Measurements from ENCODE around the gene S100A2.
"Not testable (repeated sequence)": the region's sequence is repeated elsewhere in the genome, so short reads cannot be mapped to it uniquely, and the experiment has no call there.

The S100A2 gene

DNA sequence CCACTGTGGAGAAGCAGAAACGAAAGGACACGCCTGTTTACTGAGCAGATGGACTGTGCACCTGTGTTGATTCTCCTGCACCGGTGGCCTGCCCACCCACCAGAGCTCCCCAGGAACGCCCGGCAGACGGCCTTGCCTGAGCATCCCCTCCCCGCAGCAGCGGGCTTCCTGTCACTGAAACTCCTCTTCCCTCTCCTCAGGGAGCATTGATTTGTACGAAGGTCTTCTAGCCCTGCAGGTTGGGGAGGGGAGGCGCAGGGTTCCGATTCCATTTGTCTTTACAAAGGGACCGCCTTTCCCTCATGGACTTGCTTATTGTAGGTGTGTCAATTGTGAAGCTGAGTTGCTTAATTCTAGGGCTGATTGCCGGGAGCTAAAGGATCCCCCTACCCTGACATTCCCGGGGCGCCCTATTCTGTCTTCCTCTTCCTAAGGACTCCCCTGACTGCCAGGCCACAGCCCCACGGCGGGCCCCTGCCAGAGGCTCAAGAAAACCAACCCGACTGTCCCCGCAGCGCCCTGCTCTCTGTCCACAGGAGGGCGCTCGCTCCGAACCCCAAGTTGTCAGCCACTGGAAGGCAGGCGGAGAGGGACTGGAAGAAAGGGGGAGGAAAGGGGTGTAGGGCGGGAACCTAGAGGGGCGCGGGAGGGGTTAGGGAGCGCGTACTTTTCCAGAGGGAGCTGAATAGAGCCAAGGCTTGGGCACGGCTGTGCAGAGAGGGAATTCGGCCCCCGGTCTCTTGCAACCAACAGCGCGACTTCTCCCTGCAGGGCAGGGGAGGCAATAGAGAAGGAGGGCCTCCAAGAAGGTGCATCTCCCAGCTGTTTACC, 32.7 kb downstream of the S100A2 start:
- peak; percentile 84 for DNase-seq (ENCODE audit: low spot score)

DNA sequence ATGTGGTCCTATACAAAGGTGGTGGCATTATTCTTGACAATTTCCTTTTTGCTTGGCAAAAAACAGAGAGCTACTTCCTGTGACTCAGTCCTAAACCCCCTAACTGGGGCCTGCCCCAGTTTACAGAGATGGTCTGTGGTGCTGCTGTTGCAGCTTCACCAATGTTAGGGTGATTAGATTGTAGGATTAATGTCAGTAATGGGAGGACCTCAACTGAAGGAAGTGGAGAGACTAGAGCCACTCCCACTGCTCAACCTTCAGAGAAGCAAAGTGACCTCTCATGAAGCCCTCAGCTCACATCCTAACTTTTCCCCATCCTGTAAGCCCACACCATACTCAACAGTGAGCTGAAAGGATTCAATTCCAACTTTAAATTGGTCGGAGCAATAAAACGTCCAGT, 33.5 kb downstream of the S100A2 start:
- peak; percentile 46 for DNase-seq (ENCODE audit: low spot score)

DNA sequence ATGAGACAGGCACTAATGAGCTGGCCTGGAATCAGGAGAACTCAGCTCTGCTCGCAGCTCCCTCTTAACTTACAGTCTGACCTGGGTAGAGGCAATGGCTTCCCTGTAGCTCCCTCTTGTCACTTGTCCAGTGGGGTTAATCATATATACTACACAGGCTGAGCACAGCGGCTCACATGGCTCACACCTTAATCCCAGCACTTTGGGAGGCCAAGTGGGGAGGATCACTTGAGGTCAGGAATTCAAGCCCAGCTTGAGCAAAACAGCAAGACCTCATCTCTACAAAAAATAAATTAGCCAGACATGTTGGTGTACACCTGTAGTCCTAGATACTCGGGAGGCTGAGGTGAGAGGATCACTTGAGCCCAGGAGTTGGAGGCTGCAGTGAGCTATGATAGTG, 34.0 kb downstream of the S100A2 start:
- DNase-seq (ENCODE audit: low spot score) = no peak

DNA sequence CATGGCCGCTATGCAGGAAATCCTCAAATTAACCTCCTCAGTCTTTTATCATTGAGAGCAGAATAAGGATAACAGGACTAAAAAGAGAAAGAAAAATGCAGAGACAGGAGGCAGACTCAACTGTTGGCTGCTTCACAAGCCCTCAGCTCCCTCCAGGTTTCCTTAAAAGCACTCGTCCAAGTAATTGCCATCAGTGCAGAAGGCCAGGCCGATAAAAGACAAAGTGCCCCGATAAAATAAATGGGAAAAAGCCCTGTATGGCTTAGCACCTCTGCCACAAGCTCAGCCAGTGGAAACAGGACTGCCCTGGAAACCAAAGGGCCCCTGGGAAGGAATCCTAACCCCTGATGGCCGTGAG, 38.0 kb downstream of the S100A2 start:
- DNase-seq (ENCODE audit: low spot score) = no peak

DNA sequence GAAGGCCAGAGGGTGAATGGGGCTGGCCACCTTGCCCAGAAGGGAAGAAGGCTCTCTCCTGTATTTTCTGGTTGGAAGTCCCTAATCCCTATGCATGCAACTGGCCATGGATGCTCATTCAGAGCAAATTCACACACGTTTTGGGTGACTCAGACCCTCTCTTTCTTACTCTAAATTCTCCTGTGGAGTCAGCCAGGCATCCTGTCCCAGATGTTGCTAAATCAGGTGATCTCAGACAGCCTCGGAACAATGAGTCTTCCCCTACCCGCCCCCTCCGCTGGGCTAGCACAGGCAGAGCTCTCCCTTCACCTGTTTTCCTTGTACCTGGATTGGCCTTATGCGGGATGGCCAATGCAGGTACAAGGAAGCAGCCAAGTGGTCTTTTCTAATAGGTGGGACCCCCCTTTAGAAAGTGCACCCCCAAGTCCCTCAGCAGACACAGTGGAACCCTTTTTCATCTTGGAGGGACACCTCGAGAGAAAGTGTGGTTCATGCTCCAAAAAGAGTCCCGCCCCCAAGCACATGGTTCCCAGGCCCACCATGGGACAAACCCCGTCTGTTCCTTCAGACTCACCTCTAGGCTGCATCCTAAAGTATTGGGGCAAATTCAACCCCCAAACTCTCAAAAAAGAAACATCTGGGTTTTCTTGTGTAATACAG, 38.5 kb downstream of the S100A2 start:
- peak; percentile 81 for DNase-seq (ENCODE audit: low spot score)

DNA sequence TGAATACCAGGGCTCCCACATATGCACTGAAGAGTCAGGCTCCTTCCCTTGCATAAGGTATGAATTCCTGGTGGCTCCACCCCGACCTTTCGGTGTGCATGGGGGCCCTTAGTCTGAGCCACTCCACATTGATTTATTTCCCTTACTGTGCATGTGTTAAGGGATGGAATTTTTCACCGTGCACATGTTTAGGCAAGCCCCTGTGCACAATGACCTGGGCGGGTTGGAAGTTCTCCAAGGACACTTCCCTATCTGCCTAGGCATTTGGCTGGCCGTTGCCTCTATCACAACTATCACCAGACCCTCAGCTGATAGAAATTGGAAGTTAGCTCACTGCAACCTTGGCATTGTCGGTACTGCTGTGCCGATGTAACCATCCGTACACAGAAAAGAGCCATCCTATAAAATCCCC, 39.5 kb downstream of the S100A2 start:
- no peak for DNase-seq (ENCODE audit: low spot score)

DNA sequence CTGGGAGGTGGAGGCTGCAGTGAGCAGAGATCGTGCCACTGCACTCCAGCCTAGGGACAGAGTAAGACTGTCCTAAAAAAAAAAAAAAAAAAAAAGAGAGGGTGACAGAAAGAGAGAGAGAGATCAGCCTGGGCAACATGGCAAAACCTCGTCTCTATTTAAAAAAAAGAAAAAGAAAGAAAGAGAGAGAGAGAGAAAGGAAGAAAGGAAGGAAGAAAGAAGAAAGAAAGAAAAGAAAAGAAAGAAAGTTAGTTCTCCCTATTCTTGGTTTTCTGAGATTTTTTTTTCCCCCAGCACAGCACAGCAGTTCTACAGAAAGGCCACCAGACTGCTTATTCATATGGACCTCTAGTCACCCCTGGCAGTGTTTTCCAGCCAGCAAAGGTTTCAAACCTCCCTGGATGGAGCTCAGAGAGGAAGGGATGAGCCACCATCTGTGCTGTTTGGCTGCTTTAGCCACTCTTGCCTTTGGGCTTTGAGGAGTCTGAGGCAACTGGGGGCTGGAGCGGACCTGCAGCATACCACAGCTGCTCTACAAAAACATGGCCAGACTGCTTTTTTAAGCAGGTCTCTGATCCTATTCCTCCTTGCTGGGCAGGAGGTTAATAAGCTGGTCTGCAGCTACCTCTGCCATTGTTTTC, 40.4 kb downstream of the S100A2 start:
- no peak for DNase-seq (ENCODE audit: low spot score)

DNA sequence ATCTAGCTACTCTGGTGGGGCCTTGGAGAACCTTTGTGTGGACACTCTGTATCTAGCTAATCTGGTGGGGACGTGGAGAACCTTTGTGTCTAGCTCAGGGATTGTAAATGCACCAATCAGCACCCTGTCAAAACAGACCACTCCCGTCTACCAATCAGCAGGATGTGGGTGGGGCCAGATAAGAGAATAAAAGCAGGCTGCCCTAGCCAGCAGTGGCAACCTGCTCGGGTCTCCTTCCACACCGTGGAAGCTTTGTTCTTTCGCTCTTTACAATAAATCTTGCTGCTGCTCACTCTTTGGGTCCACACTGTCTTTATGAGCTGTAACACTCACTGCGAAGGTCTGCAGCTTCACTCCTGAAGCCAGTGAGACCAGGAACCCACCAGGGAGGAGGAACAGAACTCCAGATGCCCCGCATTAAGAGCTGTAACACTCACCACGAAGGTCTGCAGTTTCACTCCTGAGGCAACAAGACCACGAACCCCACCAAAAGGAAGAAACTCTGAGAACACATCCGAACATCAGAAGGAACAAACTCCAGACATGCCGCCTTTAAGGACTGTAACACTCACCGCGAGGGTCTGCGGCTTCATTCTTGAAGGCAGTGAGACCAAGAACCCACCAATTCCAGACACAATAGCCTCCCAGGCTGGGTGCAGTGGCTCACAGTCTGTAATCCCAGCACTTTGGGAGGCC, 43.1 kb downstream of the S100A2 start:
- DNase-seq (ENCODE audit: low spot score) = not testable (repeated sequence)

DNA sequence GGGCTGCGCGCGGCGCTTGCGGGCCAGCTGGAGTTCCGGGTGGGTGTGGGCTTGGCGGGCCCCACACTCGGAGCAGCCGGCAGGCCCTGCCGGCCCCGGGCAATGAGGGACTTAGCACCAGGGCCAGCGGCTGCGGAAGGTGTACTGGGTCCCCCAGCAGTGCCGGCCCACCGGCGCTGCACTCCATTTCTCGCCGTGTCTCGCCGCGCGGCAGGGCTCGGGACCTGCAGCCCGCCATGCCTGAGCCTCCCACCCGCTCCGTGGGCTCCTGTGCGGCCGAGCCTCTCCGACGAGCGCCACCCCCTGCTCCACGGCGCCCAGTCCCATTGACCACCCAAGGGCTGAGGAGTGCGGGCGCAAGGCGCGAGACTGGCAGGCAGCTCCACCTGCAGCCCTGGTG, 43.8 kb downstream of the S100A2 start:
- not testable (repeated sequence) for DNase-seq (ENCODE audit: low spot score)

DNA sequence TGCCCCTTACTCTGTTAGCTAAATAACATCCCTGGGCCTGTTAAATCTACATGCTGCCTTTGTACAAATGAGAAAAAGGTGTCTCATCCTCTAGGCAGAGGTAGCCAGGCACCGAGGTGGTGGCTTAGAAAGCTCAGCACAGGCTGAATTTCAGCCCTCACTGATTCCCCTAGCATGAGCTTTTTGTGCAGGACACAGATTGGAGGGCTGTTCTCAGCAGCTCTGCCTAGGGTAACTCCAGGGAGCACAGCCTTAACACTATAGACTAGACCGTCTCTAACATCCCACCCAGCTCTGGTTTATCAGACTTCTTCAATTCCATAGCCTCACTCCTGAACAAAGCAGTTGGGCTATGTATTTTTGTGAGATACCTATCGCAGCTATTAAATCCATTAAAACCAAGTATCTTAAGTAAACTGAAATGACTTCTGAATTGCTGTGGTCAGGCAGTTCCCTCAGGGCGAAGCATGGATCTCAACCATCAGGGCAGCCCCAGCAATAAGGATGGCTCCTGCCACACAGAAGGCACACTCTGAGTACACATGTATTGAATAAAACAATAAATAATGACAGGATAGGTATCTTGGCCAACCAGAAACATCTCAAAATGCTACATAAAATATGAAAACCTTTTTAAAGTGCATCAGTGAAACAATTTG, 44.7 kb downstream of the S100A2 start:
- DNase-seq (ENCODE audit: low spot score) = no peak

DNA sequence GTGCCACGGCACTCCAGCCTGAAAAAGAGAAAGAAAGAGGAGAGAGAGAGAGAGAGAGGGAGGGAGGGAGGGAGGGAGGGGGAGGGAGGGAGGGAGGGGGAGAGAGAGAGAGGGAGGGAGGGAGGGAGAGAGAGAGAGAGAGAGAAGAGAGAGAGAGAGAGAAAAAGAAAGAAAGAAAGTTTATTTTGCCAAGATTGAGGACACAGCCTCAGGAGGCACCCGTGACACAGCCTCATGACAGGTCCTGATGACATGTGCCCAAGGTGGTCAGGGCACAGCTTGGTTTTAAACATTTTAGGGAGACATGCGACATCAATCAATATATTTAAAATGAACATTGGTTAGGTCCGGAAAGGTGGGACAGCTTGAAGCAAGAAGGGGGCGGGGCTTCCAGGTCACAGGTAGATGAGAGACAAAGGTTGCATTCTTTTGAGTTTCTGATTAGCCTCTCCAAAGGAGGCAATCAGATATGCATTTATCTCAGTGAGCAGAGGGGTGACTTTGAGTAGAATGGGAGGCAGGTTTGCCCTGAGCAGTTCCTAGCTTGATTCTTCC, 45.4 kb downstream of the S100A2 start:
- not testable (repeated sequence) for DNase-seq (ENCODE audit: low spot score)

DNA sequence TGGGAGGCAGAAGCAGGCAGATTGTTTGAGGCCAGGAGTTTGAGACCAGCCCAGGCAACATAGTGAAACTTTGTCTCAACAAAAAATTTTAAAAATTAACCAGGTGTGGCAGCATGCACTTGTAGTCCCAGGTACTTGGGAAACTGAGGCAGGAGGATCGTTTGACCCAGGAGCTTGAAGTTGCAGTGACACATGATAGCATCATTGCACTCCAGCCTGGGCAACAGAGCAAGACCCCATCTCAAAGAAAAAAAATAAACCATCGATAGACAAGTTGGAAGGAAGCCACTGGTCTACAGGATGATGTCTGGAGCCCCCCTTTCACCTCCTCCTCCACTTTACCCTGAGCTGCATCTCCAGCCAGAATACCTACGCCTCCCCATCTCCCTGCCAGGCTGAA, 46.4 kb downstream of the S100A2 start:
- DNase-seq (ENCODE audit: low spot score) = no peak

DNA sequence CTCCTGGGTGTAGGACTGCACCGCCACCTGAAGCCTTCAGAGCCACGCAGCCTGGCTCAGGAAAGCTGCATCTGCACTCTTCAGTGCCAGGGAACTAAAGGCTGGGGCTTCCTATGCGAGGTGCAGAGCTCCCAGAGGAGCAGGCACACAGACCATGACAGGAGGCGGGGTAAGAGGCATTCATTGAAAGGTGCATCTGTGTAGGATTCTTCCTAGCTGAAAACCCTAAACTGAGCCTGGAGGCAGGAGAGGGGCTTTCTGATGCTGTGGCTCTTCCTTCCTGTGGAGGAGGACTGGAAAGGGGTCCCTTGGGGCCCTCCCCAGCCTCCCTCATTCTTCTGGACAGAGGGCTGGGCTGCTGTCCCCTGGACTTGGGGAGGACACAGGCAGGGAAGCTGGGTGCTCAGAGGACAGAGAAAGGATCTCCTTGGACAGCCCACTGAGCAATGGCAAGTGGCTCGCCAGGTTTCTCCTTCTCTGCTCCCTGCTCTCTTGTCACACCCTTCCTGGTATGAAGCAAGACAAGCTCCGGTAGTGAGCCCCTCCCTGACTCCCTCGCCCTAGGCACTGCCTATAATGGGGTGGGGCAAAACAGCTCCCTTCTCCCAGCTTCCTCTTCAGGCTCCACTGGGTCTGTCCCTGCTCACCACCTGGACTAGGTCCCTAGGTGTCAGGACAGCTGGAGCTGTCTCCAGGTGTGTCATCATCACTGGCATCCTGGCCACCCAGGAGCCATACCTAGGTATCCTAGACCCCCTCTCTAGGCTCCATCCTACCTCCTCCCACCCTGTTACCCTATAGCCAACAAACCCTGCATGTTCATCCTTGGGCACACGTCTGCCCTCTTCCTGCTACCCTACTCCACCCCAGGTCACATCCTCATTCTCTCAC, 49.9 kb downstream of the S100A2 start:
- peak; percentile 81 for DNase-seq (ENCODE audit: low spot score)

DNA sequence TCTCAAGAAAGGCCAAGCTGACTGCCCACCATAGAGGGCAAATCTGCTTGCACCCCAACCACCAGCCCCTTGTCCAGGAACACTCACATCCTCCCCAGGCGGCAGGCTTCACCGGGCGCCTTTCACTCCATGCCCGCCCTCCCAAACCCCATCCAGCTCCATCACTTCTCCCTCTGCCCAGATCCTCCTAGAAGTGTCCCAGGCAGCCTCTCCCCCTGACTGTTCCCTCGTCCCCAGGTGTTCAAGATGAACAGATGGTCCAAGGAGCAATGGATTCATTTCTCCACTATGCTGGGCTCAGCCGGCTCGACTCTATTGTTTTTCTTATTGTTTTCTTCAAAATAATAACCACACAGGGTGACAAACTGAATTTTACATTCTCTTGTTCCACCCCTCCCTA, 52.0 kb downstream of the S100A2 start:
- no peak for DNase-seq (ENCODE audit: low spot score)

DNA sequence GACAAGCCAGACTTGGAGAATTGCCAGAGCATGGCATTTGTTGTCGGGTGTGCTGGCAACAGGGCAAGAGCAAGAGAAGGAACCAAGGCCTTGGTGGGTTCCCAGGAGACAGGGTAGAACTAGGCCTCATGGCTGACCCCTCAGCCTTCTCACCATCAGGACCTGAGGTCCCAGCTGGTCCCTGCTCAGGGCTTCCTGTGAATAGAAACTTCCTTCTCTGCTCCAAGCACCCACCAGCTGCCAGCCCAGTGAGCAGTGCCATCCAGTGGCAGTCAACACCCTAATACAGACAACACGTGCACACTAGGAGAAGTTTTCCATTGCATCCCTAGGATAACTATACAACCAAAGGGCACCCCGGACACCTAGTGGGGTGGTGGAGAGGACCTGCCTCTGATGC, 52.6 kb downstream of the S100A2 start:
- DNase-seq (ENCODE audit: low spot score) = no peak
